ENCODE measurements around the gene ARFGEF2. TPM values are rescaled to one million over a fixed set of nuclear protein-coding genes. Genes with fewer than 3 reads are reported as not detected.
A peak's percentile ranks its signal among the peaks of the same experiment; 100 is the strongest.

The ARFGEF2 gene
- total RNA-seq, 4 donors from 2014 or later = 27.6 to 33.5 (median 30.1) TPM

- H3K27me3 ChIP-seq = no peaks in the 10 kb centered on the region
- H3K4me1 ChIP-seq = no peaks in the 10 kb centered on the region
- H3K27ac ChIP-seq = peak overlapping the region in 1 of 4 donors; percentile 23
- TF ChIP-seq EP300 (IDR thresholded peaks at IDR 0.05) (no peak), CTCF (IDR thresholded peaks at IDR 0.05) (no peak), POLR2A (IDR thresholded peaks at IDR 0.05) (no peak)
- WGBS, 2 donors = 35 to 43% methylated on average over 3 of the region's 3 CpGs
- H3K4me3 ChIP-seq = no peak overlapping the region
- peaks cover 0 to 94% (median 24%) of the 10 kb centered on the region in 3 donors for H3K36me3 ChIP-seq
- no peak for DNase-seq (ENCODE audit: low spot score in 2 of 2)
- no peaks in the 10 kb centered on the region for H3K9me3 ChIP-seq
Observed at GRCh38 chr20:48999890-49000870, 78.7 kb downstream of the ARFGEF2 start.

- WGBS, 2 donors = 93 to 94% methylated on average over 7 of the region's 7 CpGs
- Histone ChIP-seq H3K4me1 (no peaks in the 10 kb centered on the region), H3K27me3 (no peaks in the 10 kb centered on the region), H3K27ac (no peak overlapping the region), H3K4me3 (no peak overlapping the region), H3K9me3 (no peaks in the 10 kb centered on the region), H3K36me3 (peaks cover 0 to 94% (median 24%) of the 10 kb centered on the region in 3 donors)
- no peak for DNase-seq (ENCODE audit: low spot score in 2 of 2)
- TF ChIP-seq EP300 (IDR thresholded peaks at IDR 0.05) = no peak
- no peak for TF ChIP-seq POLR2A (IDR thresholded peaks at IDR 0.05)
- TF ChIP-seq CTCF (IDR thresholded peaks at IDR 0.05) = no peak
Observed at GRCh38 chr20:49001741-49002140, 80.2 kb downstream of the ARFGEF2 start.

- Histone ChIP-seq H3K27ac (no peak overlapping the region), H3K4me1 (no peaks in the 10 kb centered on the region), H3K9me3 (no peaks in the 10 kb centered on the region), H3K27me3 (no peaks in the 10 kb centered on the region), H3K4me3 (no peak overlapping the region), H3K36me3 (peaks cover 0 to 92% (median 5%) of the 10 kb centered on the region in 3 donors)
- DNase-seq (ENCODE audit: low spot score in 2 of 2) = no peak
- no peak for TF ChIP-seq CTCF (IDR thresholded peaks at IDR 0.05)
- WGBS, 2 donors = 72 to 76% methylated on average over 8 of the region's 8 CpGs
Observed at GRCh38 chr20:49006446-49006980, 85.0 kb downstream of the ARFGEF2 start.

DNA sequence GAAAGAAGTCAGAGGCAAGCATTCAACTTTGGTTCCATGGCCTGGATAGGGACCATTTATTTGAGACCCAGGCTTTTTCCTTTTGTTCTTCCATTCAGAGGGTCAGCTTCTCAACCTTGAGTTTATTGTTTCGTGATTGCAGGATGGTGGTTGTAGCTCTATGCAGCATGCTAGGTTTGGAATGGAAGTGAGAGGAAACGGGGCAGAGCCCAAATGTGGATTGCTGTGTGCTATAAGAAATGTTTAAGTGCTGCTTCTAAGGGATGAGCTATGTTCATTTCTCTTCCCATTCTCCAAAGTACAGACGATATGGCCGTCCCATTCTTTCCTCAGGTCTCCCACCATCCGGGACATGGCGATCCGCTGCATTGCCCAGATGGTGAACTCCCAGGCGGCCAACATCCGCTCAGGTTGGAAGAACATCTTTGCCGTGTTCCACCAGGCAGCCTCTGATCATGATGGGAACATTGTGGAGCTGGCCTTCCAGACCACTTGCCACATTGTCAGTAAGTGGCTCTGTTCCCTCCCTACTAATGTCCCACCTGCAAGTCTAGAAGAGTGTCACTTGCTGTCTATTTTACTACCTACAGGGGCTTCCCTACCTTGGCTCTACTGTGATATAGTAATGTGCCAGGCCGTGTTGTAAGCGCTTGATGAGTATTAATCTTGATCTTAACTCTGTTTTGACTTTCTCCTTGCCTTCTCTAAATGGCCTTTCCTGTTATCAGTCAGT, 88.6 kb downstream of the ARFGEF2 start:
- 93 to 94% methylated on average over 12 of the region's 12 CpGs for WGBS, 2 donors
- TF ChIP-seq EP300 (IDR thresholded peaks at IDR 0.05) (no peak), POLR2A (IDR thresholded peaks at IDR 0.05) (no peak), CTCF (IDR thresholded peaks at IDR 0.05) (no peak)
- no peak overlapping the region for H3K27ac ChIP-seq
- H3K4me3 ChIP-seq = no peak overlapping the region
- H3K4me1 ChIP-seq = no peaks in the 10 kb centered on the region
- H3K36me3 ChIP-seq = peaks cover 0 to 97% (median 18%) of the 10 kb centered on the region in 3 donors
- no peak for DNase-seq (ENCODE audit: low spot score in 2 of 2)
- no peaks in the 10 kb centered on the region for H3K9me3 ChIP-seq
- H3K27me3 ChIP-seq = no peaks in the 10 kb centered on the region
